ENCODE data around the gene HSBP1L1. TPM values are rescaled to one million over a fixed set of nuclear protein-coding genes. Genes with fewer than 3 reads are reported as not detected.

Gene HSBP1L1
- total and polyA plus RNA-seq, 2 of the 8 experiments (the other 6 are each of a cell fraction or from before 2014, with no cell fraction given), result 1.0 to 1.3 TPM

DNA sequence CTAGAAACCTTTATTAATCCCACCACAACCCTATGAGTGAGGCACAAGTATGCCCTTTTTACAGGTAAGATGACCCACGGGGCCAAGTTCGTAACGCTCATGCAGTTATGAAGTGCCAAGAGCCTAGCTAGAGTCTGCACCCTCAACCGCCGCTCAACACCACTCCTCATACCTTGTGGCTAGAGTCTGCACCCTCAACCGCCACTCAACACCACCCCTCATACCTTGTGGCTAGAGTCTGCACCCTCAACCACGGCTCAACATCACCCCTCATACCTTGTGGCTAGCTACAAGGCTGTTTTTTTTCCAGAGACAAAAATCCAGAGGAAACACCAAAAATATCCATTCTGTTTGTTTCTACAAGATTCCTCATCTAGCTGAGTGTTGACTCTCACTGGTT lies 19.4 kb downstream of the HSBP1L1 start (continued):
- TF ChIP-seq, protein P1, sequence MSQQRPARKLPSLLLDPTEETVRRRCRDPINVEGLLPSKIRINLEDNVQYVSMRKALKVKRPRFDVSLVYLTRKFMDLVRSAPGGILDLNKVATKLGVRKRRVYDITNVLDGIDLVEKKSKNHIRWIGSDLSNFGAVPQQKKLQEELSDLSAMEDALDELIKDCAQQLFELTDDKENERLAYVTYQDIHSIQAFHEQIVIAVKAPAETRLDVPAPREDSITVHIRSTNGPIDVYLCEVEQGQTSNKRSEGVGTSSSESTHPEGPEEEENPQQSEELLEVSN (IDR thresholded peaks at IDR 0.05), result no peak
- no peak for TF ChIP-seq KDM5A (IDR thresholded peaks at IDR 0.05; ENCODE audit: low read length)
- no peak for TF ChIP-seq EP300 (IDR thresholded peaks at IDR 0.05; ENCODE audit: borderline replicate concordance in 1 of 2, low read depth in 2 of 2, low read length in 2 of 2)
- TF ChIP-seq, protein P2, sequence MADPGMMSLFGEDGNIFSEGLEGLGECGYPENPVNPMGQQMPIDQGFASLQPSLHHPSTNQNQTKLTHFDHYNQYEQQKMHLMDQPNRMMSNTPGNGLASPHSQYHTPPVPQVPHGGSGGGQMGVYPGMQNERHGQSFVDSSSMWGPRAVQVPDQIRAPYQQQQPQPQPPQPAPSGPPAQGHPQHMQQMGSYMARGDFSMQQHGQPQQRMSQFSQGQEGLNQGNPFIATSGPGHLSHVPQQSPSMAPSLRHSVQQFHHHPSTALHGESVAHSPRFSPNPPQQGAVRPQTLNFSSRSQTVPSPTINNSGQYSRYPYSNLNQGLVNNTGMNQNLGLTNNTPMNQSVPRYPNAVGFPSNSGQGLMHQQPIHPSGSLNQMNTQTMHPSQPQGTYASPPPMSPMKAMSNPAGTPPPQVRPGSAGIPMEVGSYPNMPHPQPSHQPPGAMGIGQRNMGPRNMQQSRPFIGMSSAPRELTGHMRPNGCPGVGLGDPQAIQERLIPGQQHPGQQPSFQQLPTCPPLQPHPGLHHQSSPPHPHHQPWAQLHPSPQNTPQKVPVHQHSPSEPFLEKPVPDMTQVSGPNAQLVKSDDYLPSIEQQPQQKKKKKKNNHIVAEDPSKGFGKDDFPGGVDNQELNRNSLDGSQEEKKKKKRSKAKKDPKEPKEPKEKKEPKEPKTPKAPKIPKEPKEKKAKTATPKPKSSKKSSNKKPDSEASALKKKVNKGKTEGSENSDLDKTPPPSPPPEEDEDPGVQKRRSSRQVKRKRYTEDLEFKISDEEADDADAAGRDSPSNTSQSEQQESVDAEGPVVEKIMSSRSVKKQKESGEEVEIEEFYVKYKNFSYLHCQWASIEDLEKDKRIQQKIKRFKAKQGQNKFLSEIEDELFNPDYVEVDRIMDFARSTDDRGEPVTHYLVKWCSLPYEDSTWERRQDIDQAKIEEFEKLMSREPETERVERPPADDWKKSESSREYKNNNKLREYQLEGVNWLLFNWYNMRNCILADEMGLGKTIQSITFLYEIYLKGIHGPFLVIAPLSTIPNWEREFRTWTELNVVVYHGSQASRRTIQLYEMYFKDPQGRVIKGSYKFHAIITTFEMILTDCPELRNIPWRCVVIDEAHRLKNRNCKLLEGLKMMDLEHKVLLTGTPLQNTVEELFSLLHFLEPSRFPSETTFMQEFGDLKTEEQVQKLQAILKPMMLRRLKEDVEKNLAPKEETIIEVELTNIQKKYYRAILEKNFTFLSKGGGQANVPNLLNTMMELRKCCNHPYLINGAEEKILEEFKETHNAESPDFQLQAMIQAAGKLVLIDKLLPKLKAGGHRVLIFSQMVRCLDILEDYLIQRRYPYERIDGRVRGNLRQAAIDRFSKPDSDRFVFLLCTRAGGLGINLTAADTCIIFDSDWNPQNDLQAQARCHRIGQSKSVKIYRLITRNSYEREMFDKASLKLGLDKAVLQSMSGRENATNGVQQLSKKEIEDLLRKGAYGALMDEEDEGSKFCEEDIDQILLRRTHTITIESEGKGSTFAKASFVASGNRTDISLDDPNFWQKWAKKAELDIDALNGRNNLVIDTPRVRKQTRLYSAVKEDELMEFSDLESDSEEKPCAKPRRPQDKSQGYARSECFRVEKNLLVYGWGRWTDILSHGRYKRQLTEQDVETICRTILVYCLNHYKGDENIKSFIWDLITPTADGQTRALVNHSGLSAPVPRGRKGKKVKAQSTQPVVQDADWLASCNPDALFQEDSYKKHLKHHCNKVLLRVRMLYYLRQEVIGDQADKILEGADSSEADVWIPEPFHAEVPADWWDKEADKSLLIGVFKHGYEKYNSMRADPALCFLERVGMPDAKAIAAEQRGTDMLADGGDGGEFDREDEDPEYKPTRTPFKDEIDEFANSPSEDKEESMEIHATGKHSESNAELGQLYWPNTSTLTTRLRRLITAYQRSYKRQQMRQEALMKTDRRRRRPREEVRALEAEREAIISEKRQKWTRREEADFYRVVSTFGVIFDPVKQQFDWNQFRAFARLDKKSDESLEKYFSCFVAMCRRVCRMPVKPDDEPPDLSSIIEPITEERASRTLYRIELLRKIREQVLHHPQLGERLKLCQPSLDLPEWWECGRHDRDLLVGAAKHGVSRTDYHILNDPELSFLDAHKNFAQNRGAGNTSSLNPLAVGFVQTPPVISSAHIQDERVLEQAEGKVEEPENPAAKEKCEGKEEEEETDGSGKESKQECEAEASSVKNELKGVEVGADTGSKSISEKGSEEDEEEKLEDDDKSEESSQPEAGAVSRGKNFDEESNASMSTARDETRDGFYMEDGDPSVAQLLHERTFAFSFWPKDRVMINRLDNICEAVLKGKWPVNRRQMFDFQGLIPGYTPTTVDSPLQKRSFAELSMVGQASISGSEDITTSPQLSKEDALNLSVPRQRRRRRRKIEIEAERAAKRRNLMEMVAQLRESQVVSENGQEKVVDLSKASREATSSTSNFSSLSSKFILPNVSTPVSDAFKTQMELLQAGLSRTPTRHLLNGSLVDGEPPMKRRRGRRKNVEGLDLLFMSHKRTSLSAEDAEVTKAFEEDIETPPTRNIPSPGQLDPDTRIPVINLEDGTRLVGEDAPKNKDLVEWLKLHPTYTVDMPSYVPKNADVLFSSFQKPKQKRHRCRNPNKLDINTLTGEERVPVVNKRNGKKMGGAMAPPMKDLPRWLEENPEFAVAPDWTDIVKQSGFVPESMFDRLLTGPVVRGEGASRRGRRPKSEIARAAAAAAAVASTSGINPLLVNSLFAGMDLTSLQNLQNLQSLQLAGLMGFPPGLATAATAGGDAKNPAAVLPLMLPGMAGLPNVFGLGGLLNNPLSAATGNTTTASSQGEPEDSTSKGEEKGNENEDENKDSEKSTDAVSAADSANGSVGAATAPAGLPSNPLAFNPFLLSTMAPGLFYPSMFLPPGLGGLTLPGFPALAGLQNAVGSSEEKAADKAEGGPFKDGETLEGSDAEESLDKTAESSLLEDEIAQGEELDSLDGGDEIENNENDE (IDR thresholded peaks at IDR 0.05; ENCODE audit: insufficient replicate concordance, low read length), result no peak
- TF ChIP-seq SP2 (IDR thresholded peaks at IDR 0.05; ENCODE audit: low read length), result no peak
- TF ChIP-seq JUND (IDR thresholded peaks at IDR 0.05; ENCODE audit: low read length), result no peak
- TF ChIP-seq RXRA (IDR thresholded peaks at IDR 0.05; ENCODE audit: insufficient read depth, low read depth, low read length), result no peak
- no peak for TF ChIP-seq MAFK (IDR thresholded peaks at IDR 0.05; ENCODE audit: low read depth, low read length)
- TF ChIP-seq CHD1 (IDR thresholded peaks at IDR 0.05; ENCODE audit: low read depth, low read length), result no peak
